Measurements from ENCODE around the gene PIAS1. TPM values are rescaled to one million over a fixed set of nuclear protein-coding genes. Genes with fewer than 3 reads are reported as not detected.

Gene PIAS1
- total and polyA plus RNA-seq, 3 donors from 2014 or later = 57.2 to 87.6 (median 60.5) TPM

DNA sequence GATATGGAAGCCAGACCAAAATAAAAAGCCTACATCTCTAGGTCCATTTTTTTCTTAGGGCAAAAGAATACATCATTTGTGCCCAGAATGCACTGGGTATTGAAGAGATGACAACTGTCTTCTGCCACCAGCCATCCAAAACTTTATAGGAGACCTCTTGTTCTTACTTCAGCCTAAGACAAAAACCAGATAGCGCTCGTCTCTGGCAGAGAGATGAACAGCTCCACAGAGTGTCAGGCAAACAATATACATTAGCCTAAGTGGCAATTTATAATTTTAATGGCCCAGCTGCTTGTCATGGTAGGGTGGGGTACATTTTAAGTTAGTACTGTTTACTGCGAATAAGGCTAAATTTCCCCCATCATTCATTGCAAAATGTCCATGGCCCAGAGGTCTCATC is 38.9 kb upstream of the PIAS1 start:
- Histone ChIP-seq H3K4me1 (no peaks in the 10 kb centered on the region), H3K27ac (no peak overlapping the region), H3K36me3 (ENCODE audit: low read depth, missing control alignments) (no peaks in the 10 kb centered on the region), H3K27me3 (no peaks in the 10 kb centered on the region), H3K9me3 (no peaks in the 10 kb centered on the region), H3K4me3 (no peak overlapping the region)
- no peak for TF ChIP-seq POLR2A (IDR thresholded peaks at IDR 0.05)
- TF ChIP-seq, protein P1, sequence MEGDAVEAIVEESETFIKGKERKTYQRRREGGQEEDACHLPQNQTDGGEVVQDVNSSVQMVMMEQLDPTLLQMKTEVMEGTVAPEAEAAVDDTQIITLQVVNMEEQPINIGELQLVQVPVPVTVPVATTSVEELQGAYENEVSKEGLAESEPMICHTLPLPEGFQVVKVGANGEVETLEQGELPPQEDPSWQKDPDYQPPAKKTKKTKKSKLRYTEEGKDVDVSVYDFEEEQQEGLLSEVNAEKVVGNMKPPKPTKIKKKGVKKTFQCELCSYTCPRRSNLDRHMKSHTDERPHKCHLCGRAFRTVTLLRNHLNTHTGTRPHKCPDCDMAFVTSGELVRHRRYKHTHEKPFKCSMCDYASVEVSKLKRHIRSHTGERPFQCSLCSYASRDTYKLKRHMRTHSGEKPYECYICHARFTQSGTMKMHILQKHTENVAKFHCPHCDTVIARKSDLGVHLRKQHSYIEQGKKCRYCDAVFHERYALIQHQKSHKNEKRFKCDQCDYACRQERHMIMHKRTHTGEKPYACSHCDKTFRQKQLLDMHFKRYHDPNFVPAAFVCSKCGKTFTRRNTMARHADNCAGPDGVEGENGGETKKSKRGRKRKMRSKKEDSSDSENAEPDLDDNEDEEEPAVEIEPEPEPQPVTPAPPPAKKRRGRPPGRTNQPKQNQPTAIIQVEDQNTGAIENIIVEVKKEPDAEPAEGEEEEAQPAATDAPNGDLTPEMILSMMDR (IDR thresholded peaks at IDR 0.05) = no peak
- intact Hi-C loops (cut with DNase I; ENCODE audit: low total_unique reads) = no loop called here
- no peak for DNase-seq
- WGBS, 2 donors = 85 to 91% methylated on average over 3 of the region's 3 CpGs

DNA sequence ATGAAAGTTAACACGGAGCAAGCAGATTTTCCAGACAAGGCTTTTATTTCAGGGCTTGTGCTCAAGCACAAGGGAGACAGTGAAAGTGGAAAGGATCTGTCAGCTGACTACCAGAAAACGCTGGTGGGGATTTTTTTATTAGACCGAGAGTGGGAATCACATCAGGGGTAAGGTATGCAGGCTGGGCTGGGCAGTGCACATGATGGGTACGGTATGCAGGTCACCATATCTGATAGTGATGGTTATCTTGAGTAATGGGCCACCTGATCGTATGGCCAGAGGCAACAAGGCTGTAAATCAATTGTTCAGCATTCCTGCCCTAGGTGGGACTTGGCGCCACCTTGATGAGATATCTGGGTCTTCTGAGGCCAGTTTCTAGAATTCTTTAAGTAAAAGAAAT is 36.9 kb upstream of the PIAS1 start:
- Histone ChIP-seq H3K27ac (no peak overlapping the region), H3K4me3 (no peak overlapping the region), H3K36me3 (ENCODE audit: low read depth, missing control alignments) (no peaks in the 10 kb centered on the region), H3K27me3 (no peaks in the 10 kb centered on the region), H3K4me1 (peaks cover 6% of the 10 kb centered on the region), H3K9me3 (no peaks in the 10 kb centered on the region)
- TF ChIP-seq, protein P1 (IDR thresholded peaks at IDR 0.05) = no peak
- TF ChIP-seq POLR2A (IDR thresholded peaks at IDR 0.05) = no peak
- WGBS, 2 donors = 79 to 90% methylated on average over 6 of the region's 6 CpGs
- intact Hi-C loops (cut with DNase I; ENCODE audit: low total_unique reads) = no loop called here
- no peak for DNase-seq

DNA sequence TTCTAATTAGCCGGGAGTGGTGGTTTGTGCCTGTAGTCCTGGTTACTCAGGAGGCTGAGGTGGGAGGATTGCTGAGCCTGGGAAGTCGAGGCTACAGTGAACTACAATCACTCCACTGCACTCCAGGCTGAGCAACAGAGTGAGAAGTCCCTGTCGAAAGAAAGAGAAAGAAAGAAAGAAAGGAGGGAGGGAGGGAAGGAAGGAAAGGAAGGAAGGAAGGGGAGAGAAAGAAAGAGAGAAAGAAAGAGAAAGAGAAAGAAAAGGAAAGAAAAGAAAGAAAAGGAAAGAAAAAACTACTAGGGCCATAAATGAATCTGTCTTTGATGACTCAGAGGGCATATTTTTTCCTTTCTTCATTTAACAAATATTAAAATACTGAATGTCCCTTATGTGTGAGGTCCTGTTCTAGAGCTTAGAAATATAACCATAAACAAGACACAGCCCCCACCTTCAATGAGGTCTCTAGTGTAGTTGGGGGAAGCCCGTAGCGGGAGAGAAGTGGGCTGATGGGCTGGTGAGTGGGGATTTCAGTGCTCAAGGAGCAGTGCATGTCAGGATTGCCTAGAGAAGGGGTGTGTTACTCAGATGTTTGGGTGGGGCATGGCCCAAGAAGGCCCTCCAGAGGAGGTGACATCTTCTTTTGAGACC is 35.2 kb upstream of the PIAS1 start:
- Histone ChIP-seq H3K4me1 (peaks cover 9% of the 10 kb centered on the region), H3K27me3 (no peaks in the 10 kb centered on the region), H3K9me3 (no peaks in the 10 kb centered on the region), H3K36me3 (ENCODE audit: low read depth, missing control alignments) (no peaks in the 10 kb centered on the region), H3K4me3 (no peak overlapping the region), H3K27ac (no peak overlapping the region)
- TF ChIP-seq, protein P1 (IDR thresholded peaks at IDR 0.05) = no peak
- no peak for TF ChIP-seq POLR2A (IDR thresholded peaks at IDR 0.05)
- intact Hi-C loops (cut with DNase I; ENCODE audit: low total_unique reads) = no loop called here
- 82% methylated on average over 5 of the region's 5 CpGs for WGBS, 2 donors
- no peak for DNase-seq

DNA sequence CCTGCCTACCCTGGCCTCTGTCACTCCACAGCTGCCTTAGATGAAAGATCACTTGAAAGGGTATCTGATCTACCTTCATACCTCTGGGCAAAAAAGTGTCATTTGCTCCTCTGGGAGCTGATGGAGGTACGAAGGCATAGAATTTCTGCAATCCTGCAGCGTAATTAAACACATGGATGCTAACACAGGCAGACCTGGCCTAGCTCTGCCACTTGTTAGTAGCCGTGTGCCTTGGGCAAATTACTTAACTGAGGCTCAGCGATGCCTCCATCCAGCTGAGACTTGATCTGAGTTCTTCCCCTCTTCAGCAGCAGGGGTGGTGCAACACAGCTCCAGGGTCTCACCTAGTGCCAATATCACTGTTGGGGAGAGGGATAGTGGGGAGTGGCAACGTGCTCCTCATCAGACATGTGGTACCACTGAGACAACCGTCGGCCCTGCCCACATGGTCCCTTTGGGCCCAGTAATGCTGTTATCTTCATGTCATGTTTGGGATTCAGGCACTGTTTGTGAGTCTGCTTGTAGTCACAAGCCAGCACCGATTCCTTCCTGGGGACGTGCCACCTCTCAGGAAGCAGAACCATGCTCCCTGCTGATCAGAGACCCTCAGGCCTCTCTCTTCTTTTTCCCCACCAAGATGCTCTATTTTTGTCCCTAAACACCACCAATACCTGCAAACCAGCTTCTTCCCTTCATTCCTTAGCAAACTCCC is 34.1 kb upstream of the PIAS1 start:
- DNase-seq = no peak
- intact Hi-C loops (cut with DNase I; ENCODE audit: low total_unique reads) = no loop called here
- Histone ChIP-seq H3K36me3 (ENCODE audit: low read depth, missing control alignments) (no peaks in the 10 kb centered on the region), H3K9me3 (no peaks in the 10 kb centered on the region), H3K27me3 (no peaks in the 10 kb centered on the region), H3K4me1 (peaks cover 9% of the 10 kb centered on the region), H3K4me3 (no peak overlapping the region), H3K27ac (no peak overlapping the region)
- no peak for TF ChIP-seq POLR2A (IDR thresholded peaks at IDR 0.05)
- TF ChIP-seq, protein P1 (IDR thresholded peaks at IDR 0.05) = no peak
- WGBS, 2 donors = 88 to 96% methylated on average over 6 to 9 of the region's 9 CpGs
